H9 (cell line): Measurements from ENCODE around the gene KANSL1. TPM values are rescaled to one million over a fixed set of nuclear protein-coding genes. Genes with fewer than 3 reads are reported as not detected.
A peak's percentile ranks its signal among the peaks of the same experiment; 100 is the strongest.

Source experiments
- DNase-seq: peaks from one replicate; pipeline ENCODE4 v3.0.0-alpha.2; 2017
- H2AFZ ChIP-seq: one replicate; pipeline ENCODE4 v1.6.1; 2013; ENCODE audit warnings: mild to moderate bottlenecking, low read length, control low read depth, moderate library complexity
- H2AK5ac ChIP-seq: 2 replicates; pipeline ENCODE4 v1.6.1; 2013; ENCODE audit warnings: low read length, control low read depth, mixed read lengths; ENCODE audit not compliant: insufficient read length
- H2BK120ac ChIP-seq: one replicate; pipeline ENCODE4 v1.6.1; 2013; ENCODE audit warnings: low read depth, mild to moderate bottlenecking, low read length, control low read depth, inconsistent platforms; ENCODE audit not compliant: poor library complexity, severe bottlenecking
- H2BK12ac ChIP-seq: 2 replicates; pipeline ENCODE4 v1.6.1; 2013; ENCODE audit warnings: low read length, control low read depth, mixed read lengths, low read depth; ENCODE audit not compliant: insufficient read length
- H2BK15ac ChIP-seq: 2 replicates; pipeline ENCODE4 v1.6.1; 2013; ENCODE audit warnings: low read depth, low read length, control low read depth
- H2BK20ac ChIP-seq: one replicate; pipeline ENCODE4 v1.6.1; 2013; ENCODE audit warnings: low read depth, mild to moderate bottlenecking, low read length, control low read depth, inconsistent platforms; ENCODE audit not compliant: poor library complexity, severe bottlenecking
- H2BK5ac ChIP-seq: 2 replicates; pipeline ENCODE4 v1.6.1; 2013; ENCODE audit warnings: low read length, control low read depth, mixed read lengths; ENCODE audit not compliant: insufficient read length
- H3K14ac ChIP-seq: 2 replicates; pipeline ENCODE4 v1.6.1; 2013; ENCODE audit warnings: low read length, control low read depth; ENCODE audit not compliant: insufficient read depth
- H3K18ac ChIP-seq: 2 replicates; pipeline ENCODE4 v1.6.1; 2013; ENCODE audit warnings: low read depth, mild to moderate bottlenecking, mixed read lengths, low read length, control low read depth; ENCODE audit not compliant: insufficient read length
- H3K23ac ChIP-seq: 2 replicates; pipeline ENCODE4 v1.6.1; 2013; ENCODE audit warnings: low read length, control low read depth, mixed read lengths, low read depth; ENCODE audit not compliant: insufficient read length
- H3K23me2 ChIP-seq: 2 replicates; pipeline ENCODE4 v1.6.1; 2013; ENCODE audit warnings: low read depth, mild to moderate bottlenecking, mixed read lengths, low read length, control low read depth; ENCODE audit not compliant: insufficient read length, poor library complexity, severe bottlenecking
- H3K27ac ChIP-seq: 2 replicates; pipeline ENCODE4 v1.5.1; 2013; ENCODE audit warnings: low read length, control low read depth, mixed read lengths, low read depth; ENCODE audit not compliant: insufficient read length
- H3K27me3 ChIP-seq: 2 replicates; pipeline ENCODE4 v1.6.1; 2013; ENCODE audit warnings: low read length, control low read depth, inconsistent platforms; ENCODE audit not compliant: insufficient read depth
- H3K4ac ChIP-seq: 2 replicates; pipeline ENCODE4 v1.6.1; 2013; ENCODE audit warnings: low read depth, mild to moderate bottlenecking, control low read depth, inconsistent platforms, low read length, moderate library complexity
- H3K4me1 ChIP-seq: 2 replicates; pipeline ENCODE4 v1.6.1; 2013; ENCODE audit warnings: low read length, control low read depth, inconsistent platforms; ENCODE audit not compliant: insufficient read depth
- H3K4me2 ChIP-seq: 2 replicates; pipeline ENCODE4 v1.6.1; 2013; ENCODE audit warnings: low read length, control low read depth, mixed read lengths; ENCODE audit not compliant: insufficient read length, insufficient read depth
- H3K56ac ChIP-seq: 2 replicates; pipeline ENCODE4 v1.6.1; 2013; ENCODE audit warnings: low read depth, mild to moderate bottlenecking, mixed read lengths, low read length, control low read depth; ENCODE audit not compliant: insufficient read length
- H3K79me1 ChIP-seq: 2 replicates; pipeline ENCODE4 v1.6.1; 2013; ENCODE audit warnings: low read depth, mild to moderate bottlenecking, moderate library complexity, low read length, control low read depth, inconsistent platforms; ENCODE audit not compliant: insufficient read depth, poor library complexity, severe bottlenecking
- H3K79me2 ChIP-seq: 2 replicates; pipeline ENCODE4 v1.6.1; 2013; ENCODE audit warnings: low read length, control low read depth, inconsistent platforms; ENCODE audit not compliant: insufficient read depth
- H3K9ac ChIP-seq: 2 replicates; pipeline ENCODE4 v1.6.1; 2013; ENCODE audit warnings: low read length, control low read depth, mixed read lengths; ENCODE audit not compliant: insufficient read length; ENCODE audit errors: extremely low read depth
- H3K9me3 ChIP-seq: one replicate; pipeline ENCODE4 v1.6.1; 2013; ENCODE audit warnings: low read depth, low read length, inconsistent platforms; ENCODE audit not compliant: control insufficient read depth
- H3T11ph ChIP-seq: one replicate; pipeline ENCODE4 v1.6.1; 2013; ENCODE audit warnings: mild to moderate bottlenecking, low read length, control low read depth, inconsistent platforms
- H4K20me1 ChIP-seq: one replicate; pipeline ENCODE4 v1.6.1; 2013; ENCODE audit not compliant: control insufficient read depth, insufficient read length, insufficient read depth
- H4K5ac ChIP-seq: 2 replicates; pipeline ENCODE4 v1.6.1; 2013; ENCODE audit warnings: low read depth, mild to moderate bottlenecking, mixed read lengths, low read length, control low read depth; ENCODE audit not compliant: insufficient read length
- H4K8ac ChIP-seq: replicated peaks from 2 replicates; pipeline ENCODE4 v1.6.1; 2013; ENCODE audit warnings: low read length, control low read depth, mixed read lengths, low read depth; ENCODE audit not compliant: insufficient read length
- H4K91ac ChIP-seq: 2 replicates; pipeline ENCODE4 v1.6.1; 2013; ENCODE audit warnings: low read depth, mild to moderate bottlenecking, moderate library complexity, mixed read lengths, low read length, control low read depth; ENCODE audit not compliant: insufficient read length
- H3K27ac Mint-ChIP-seq, 3 experiments: 2 replicates in 2 of 3; 3 replicates in 1 of 3; pipeline ENCODE4 v1.8.0; 2020 to 2021; ENCODE audit warnings: mixed read lengths in 3 of 3, mild to moderate bottlenecking in 1 of 3, moderate library complexity in 1 of 3
- H3K27me3 Mint-ChIP-seq: 2 replicates; pipeline ENCODE4 v1.8.0; 2021; ENCODE audit warnings: low read depth, mild to moderate bottlenecking, moderate library complexity, mixed read lengths
- H3K36me3 Mint-ChIP-seq, 3 experiments: 2 replicates in 2 of 3; 3 replicates in 1 of 3; pipeline ENCODE4 v1.8.0; 2020 to 2021; ENCODE audit warnings: low read depth in 3 of 3, mixed read lengths in 3 of 3; ENCODE audit not compliant: insufficient read depth in 1 of 3
- H3K4me1 Mint-ChIP-seq, 2 experiments: 2 replicates each; pipeline ENCODE4 v1.8.0; 2020; ENCODE audit warnings: mixed read lengths in 2 of 2
- H3K4me3 Mint-ChIP-seq, 2 experiments: 2 replicates in 1 of 2; 3 replicates in 1 of 2; pipeline ENCODE4 v1.8.0; 2020 to 2021; ENCODE audit warnings: mild to moderate bottlenecking in 2 of 2, mixed read lengths in 2 of 2, moderate library complexity in 1 of 2
- H3K9me3 Mint-ChIP-seq, 2 experiments: 2 replicates in 1 of 2; 3 replicates in 1 of 2; pipeline ENCODE4 v1.8.0; 2020; ENCODE audit warnings: mild to moderate bottlenecking in 2 of 2, mixed read lengths in 2 of 2, moderate library complexity in 1 of 2
- CTCF ChIP-seq: fragments of 200-600 bp; sonication (generic); conservative IDR thresholded peaks from 3 replicates; pipeline ENCODE4 v1.8.0; 2021; ENCODE audit warnings: antibody characterized with exemption, mild to moderate bottlenecking
- WGBS: extraction: QIAGEN DNeasy Blood & Tissue Kit; methylation state at CpG from one replicate; pipeline ENCODE4 v1.1.7; 2013; ENCODE audit warnings: missing lambda C conversion rate, low lambda C conversion rate, mixed read lengths; ENCODE audit not compliant: insufficient read length; ENCODE audit errors: extremely low coverage; 5-methylcytosine and 5-hydroxymethylcytosine counted together
- total RNA-seq: library from RNA; stranded (reverse); gene quantifications from 2 replicates; pipeline ENCODE4 v1.2.1, GENCODE V29; 2021

KANSL1 gene
- total RNA-seq, 1 experiment from 2014 or later, result 114 TPM

GRCh38 chr17:46123607-46124006 lies 69.6 kb downstream of the KANSL1 start:
- H2AK5ac ChIP-seq, result no peak overlapping the region
- peak overlapping the region in 1 of 3 experiments; percentile 60; a peak in 1 of 7 replicates for H3K27ac Mint-ChIP-seq
- H3K27ac ChIP-seq, result no peak overlapping the region
- no peaks in the 10 kb centered on the region for H3K27me3 Mint-ChIP-seq
- H3K27me3 ChIP-seq, result no peaks in the 10 kb centered on the region
- H4K8ac ChIP-seq, result no peak overlapping the region
- no peak overlapping the region for H3K4me3 Mint-ChIP-seq
- H2BK5ac ChIP-seq, result no peak overlapping the region
- no peak overlapping the region for H2BK12ac ChIP-seq
- peaks cover under 1% of the 10 kb centered on the region; the same call in 1 of the 2 replicates for H3K4me1 ChIP-seq
- H2BK20ac ChIP-seq, result no peak overlapping the region
- H2BK15ac ChIP-seq, result no peak overlapping the region
- peaks cover 61 to 64% of the 10 kb centered on the region in 2 experiments for H3K4me1 Mint-ChIP-seq
- H3K79me1 ChIP-seq, result peaks cover 3% of the 10 kb centered on the region
- no peak overlapping the region for H3K18ac ChIP-seq
- no CpG with 5 or more reads among the region's 3 CpGs for WGBS
- no peak overlapping the region for H4K5ac ChIP-seq
- no peak overlapping the region for H3K9ac ChIP-seq
- H2BK120ac ChIP-seq, result no peak overlapping the region
- H3K14ac ChIP-seq, result no peak overlapping the region
- no peak for DNase-seq
- no peak overlapping the region for H3K4me2 ChIP-seq
- H3K56ac ChIP-seq, result no peak overlapping the region
- no peak overlapping the region for H3K23ac ChIP-seq
- H3K9me3 Mint-ChIP-seq, result no peaks in the 10 kb centered on the region
- no peak overlapping the region for H3T11ph ChIP-seq
- no peaks in the 10 kb centered on the region for H3K9me3 ChIP-seq
- no peaks in the 10 kb centered on the region for H4K20me1 ChIP-seq
- peaks cover 0 to 9% (median 8%) of the 10 kb centered on the region in 3 experiments; a peak in 4 of 7 replicates for H3K36me3 Mint-ChIP-seq
- H4K91ac ChIP-seq, result no peak overlapping the region
- peaks cover 68% of the 10 kb centered on the region; the same call in 1 of the 2 replicates for H3K79me2 ChIP-seq
- H3K4ac ChIP-seq, result no peak overlapping the region
- H2AFZ ChIP-seq, result no peak overlapping the region
- no peak for TF ChIP-seq CTCF
- H3K23me2 ChIP-seq, result no peaks in the 10 kb centered on the region
